Calu3 (cell line): Measurements from ENCODE around the gene ZNF521. TPM values are rescaled to one million over a fixed set of nuclear protein-coding genes. Genes with fewer than 3 reads are reported as not detected.
"Not testable (repeated sequence)": the region's sequence is repeated elsewhere in the genome, so short reads cannot be mapped to it uniquely, and the experiment has no call there.

ENCODE experiments used
- BruUV-seq: library from RNA; stranded (reverse); fragments of 400-500 nt; replicated peaks from 2 replicates; lab custom pipeline; 2021; lab: Mats Ljungman, UMichigan
- CTCF ChIA-PET: fragments of 300-600 bp; sonication (Branson Sonifier 250); formaldehyde crosslinking; loops from one replicate; lab custom pipeline; 2022; ENCODE audit warnings: antibody characterized with exemption; lab: Charles Lee
- DNase-seq: peaks from one replicate; pipeline ENCODE4 v3.0.0; 2022
- H3K27ac Mint-ChIP-seq: one replicate; pipeline ENCODE4 v1.8.0; 2022; ENCODE audit warnings: mixed read lengths; ENCODE audit not compliant: unreplicated experiment
- H3K27me3 Mint-ChIP-seq: one replicate; pipeline ENCODE4 v1.8.0; 2022; ENCODE audit warnings: mixed read lengths; ENCODE audit not compliant: unreplicated experiment
- H3K36me3 Mint-ChIP-seq: one replicate; pipeline ENCODE4 v1.8.0; 2022; ENCODE audit warnings: mild to moderate bottlenecking, moderate library complexity, mixed read lengths; ENCODE audit not compliant: insufficient read depth, unreplicated experiment
- H3K4me1 Mint-ChIP-seq: one replicate; pipeline ENCODE4 v1.8.0; 2022; ENCODE audit warnings: mild to moderate bottlenecking, low read depth, mixed read lengths; ENCODE audit not compliant: unreplicated experiment
- H3K4me3 Mint-ChIP-seq: one replicate; pipeline ENCODE4 v1.8.0; 2022; ENCODE audit warnings: mild to moderate bottlenecking, low read depth, moderate library complexity, mixed read lengths; ENCODE audit not compliant: unreplicated experiment
- H3K9me3 Mint-ChIP-seq: one replicate; pipeline ENCODE4 v1.8.0; 2022; ENCODE audit warnings: low read depth, mixed read lengths; ENCODE audit not compliant: unreplicated experiment
- CTCF ChIP-seq: fragments of 200-600 bp; IDR thresholded peaks from one replicate; pipeline ENCODE4 v1.8.0; 2022; ENCODE audit warnings: antibody characterized with exemption; ENCODE audit not compliant: unreplicated experiment
- intact Hi-C: fragments of 100-400 bp; cut with micrococcal nuclease; formaldehyde crosslinking; loops from one replicate; pipeline ENCODE4 v1.10.0; 2022; ENCODE audit not compliant: unreplicated experiment
- total RNA-seq: library from RNA; stranded (reverse); gene quantifications from 2 replicates; pipeline ENCODE4 v1.2.3, GENCODE V29; 2022

The ZNF521 gene
- total RNA-seq, 1 experiment from 2014 or later, result not detected

- intact Hi-C loops, result no loop called here
- H3K9me3 Mint-ChIP-seq, result peaks cover 3% of the 10 kb centered on the region
- CTCF ChIA-PET, result no interaction called here
- H3K4me1 Mint-ChIP-seq, result no peaks in the 10 kb centered on the region
- H3K4me3 Mint-ChIP-seq, result no peak overlapping the region
- H3K27me3 Mint-ChIP-seq, result peaks cover 62% of the 10 kb centered on the region
- no TSS peak for BruUV-seq
- TF ChIP-seq CTCF, result no peak
- peaks cover 3% of the 10 kb centered on the region for H3K36me3 Mint-ChIP-seq
- DNase-seq, result no peak
- no peak overlapping the region for H3K27ac Mint-ChIP-seq
These were observed 318.1 kb downstream of the ZNF521 start for GRCh38 chr18:25033747-25034471.

- H3K27me3 Mint-ChIP-seq, result peaks cover 67% of the 10 kb centered on the region
- H3K4me3 Mint-ChIP-seq, H3K9me3 Mint-ChIP-seq, DNase-seq, H3K36me3 Mint-ChIP-seq, H3K27ac Mint-ChIP-seq, CTCF ChIA-PET, intact Hi-C loops, BruUV-seq, H3K4me1 Mint-ChIP-seq: not testable (repeated sequence)
These were observed 318.8 kb downstream of the ZNF521 start for GRCh38 chr18:25033175-25033574.

GRCh38 chr18:25029802-25030201 lies 322.2 kb downstream of the ZNF521 start:
- no peak for DNase-seq
- H3K36me3 Mint-ChIP-seq, result no peaks in the 10 kb centered on the region
- CTCF ChIA-PET, result no interaction called here
- BruUV-seq, result no TSS peak
- intact Hi-C loops, result no loop called here
- no peaks in the 10 kb centered on the region for H3K4me1 Mint-ChIP-seq
- H3K4me3 Mint-ChIP-seq, result no peak overlapping the region
- no peak for TF ChIP-seq CTCF
- peaks cover 69% of the 10 kb centered on the region for H3K27me3 Mint-ChIP-seq
- peaks cover 3% of the 10 kb centered on the region for H3K9me3 Mint-ChIP-seq
- no peak overlapping the region for H3K27ac Mint-ChIP-seq

- Mint-ChIP-seq H3K4me1 (no peaks in the 10 kb centered on the region), H3K36me3 (no peaks in the 10 kb centered on the region), H3K27ac (no peak overlapping the region)
These were observed 332.0 kb downstream of the ZNF521 start for GRCh38 chr18:25019931-25020330.

More at GRCh38 chr18:25019931-25020330, 332.0 kb downstream of the ZNF521 start:
- no TSS peak for BruUV-seq
- Mint-ChIP-seq H3K27me3 (peaks cover 26% of the 10 kb centered on the region), H3K9me3 (peaks cover 2% of the 10 kb centered on the region), H3K4me3 (no peak overlapping the region)
- no peak for TF ChIP-seq CTCF
- no peak for DNase-seq
- intact Hi-C loops, result no loop called here
- CTCF ChIA-PET, result no interaction called here
